Smooth muscle cell (in vitro differentiated cells): Measurements from ENCODE around the gene PCCA. TPM values are rescaled to one million over a fixed set of nuclear protein-coding genes. Genes with fewer than 3 reads are reported as not detected.

Source experiments
- DNase-seq: peaks from one replicate; lab custom pipeline; 2025; ENCODE audit not compliant: unreplicated experiment; lab: John Stamatoyannopoulos, UW
- H2AFZ ChIP-seq: fragments of 200-600 bp; sonication (generic); 2 replicates; pipeline ENCODE4 v1.6.0; 2016; ENCODE audit warnings: antibody characterized with exemption, low read depth, mild to moderate bottlenecking
- H3F3A ChIP-seq: fragments of 200-600 bp; sonication (generic); 2 replicates; pipeline ENCODE4 v1.6.0; 2017; ENCODE audit warnings: antibody characterized with exemption, low read depth
- H3K27ac ChIP-seq: fragments of 200-600 bp; sonication (generic); 2 replicates; pipeline ENCODE4 v1.5.1; 2016; ENCODE audit warnings: low read depth, mild to moderate bottlenecking
- H3K27me3 ChIP-seq: fragments of 200-600 bp; sonication (generic); 2 replicates; pipeline ENCODE4 v1.6.1; 2016; ENCODE audit warnings: low read depth, mild to moderate bottlenecking
- H3K36me3 ChIP-seq: fragments of 200-600 bp; sonication (generic); 2 replicates; pipeline ENCODE4 v1.5.1; 2016; ENCODE audit warnings: low read depth
- H3K4me1 ChIP-seq: fragments of 200-600 bp; sonication (generic); 2 replicates; pipeline ENCODE4 v1.5.1; 2016; ENCODE audit warnings: low read depth
- H3K4me2 ChIP-seq: fragments of 200-600 bp; sonication (generic); 2 replicates; pipeline ENCODE4 v1.6.0; 2016; ENCODE audit warnings: mild to moderate bottlenecking
- H3K4me3 ChIP-seq: fragments of 200-600 bp; sonication (generic); 2 replicates; pipeline ENCODE4 v1.5.1; 2016; ENCODE audit warnings: mild to moderate bottlenecking
- H3K79me2 ChIP-seq: fragments of 200-600 bp; sonication (generic); 2 replicates; pipeline ENCODE4 v1.6.0; 2016; ENCODE audit warnings: low read depth, mild to moderate bottlenecking
- H3K9ac ChIP-seq: fragments of 200-600 bp; sonication (generic); 2 replicates; pipeline ENCODE4 v1.6.0; 2016; ENCODE audit warnings: low read depth
- H3K9me3 ChIP-seq: fragments of 200-600 bp; sonication (generic); replicated peaks from 2 replicates; pipeline ENCODE4 v1.5.1; 2016; ENCODE audit warnings: low read depth
- H4K20me1 ChIP-seq: fragments of 200-600 bp; sonication (generic); 2 replicates; pipeline ENCODE4 v1.6.0; 2016; ENCODE audit warnings: low read depth
- CTCF ChIP-seq: fragments of 200-600 bp; sonication (generic); IDR thresholded peaks from 2 replicates; pipeline ENCODE4 v1.5.1; 2017; ENCODE audit warnings: borderline replicate concordance, mild to moderate bottlenecking, antibody characterized with exemption; ENCODE audit not compliant: insufficient read depth, poor library complexity, severe bottlenecking
- WGBS: methylation state at CpG from one replicate; pipeline ENCODE4 v1.1.7; 2016; ENCODE audit warnings: low lambda C conversion rate; 5-methylcytosine and 5-hydroxymethylcytosine counted together
- polyA plus RNA-seq: library from polyadenylated mRNA; unstranded; fragments of >200 nt; fragmentation: Nextera tagmentation; extraction: Ambion mirVana; gene quantifications from 2 replicates; pipeline ENCODE4 v1.2.1, GENCODE V29; 2016
- total RNA-seq: library from RNA; depleted of rRNA; stranded (reverse); fragments of >200 nt; gene quantifications from 2 replicates; pipeline ENCODE4 v1.2.3, GENCODE V29; 2014

Gene PCCA
- total and polyA plus RNA-seq, 2 experiments from 2014 or later: 19.6 to 24.7 TPM

- Histone ChIP-seq H3K4me3 (no peak overlapping the region), H4K20me1 (no peaks in the 10 kb centered on the region), H3K4me2 (no peak overlapping the region), H2AFZ (no peak overlapping the region), H3K9me3 (no peaks in the 10 kb centered on the region), H3F3A (no peaks in the 10 kb centered on the region), H3K36me3 (no peaks in the 10 kb centered on the region), H3K4me1 (no peaks in the 10 kb centered on the region), H3K9ac (no peak overlapping the region), H3K27ac (no peak overlapping the region), H3K79me2 (no peaks in the 10 kb centered on the region), H3K27me3 (no peaks in the 10 kb centered on the region)
- TF ChIP-seq CTCF: no peak
- 98% methylated on average over 13 of the region's 13 CpGs for WGBS
- no peak for DNase-seq
Measured at GRCh38 chr13:100534147-100534843, 445.4 kb downstream of the PCCA start.

GRCh38 chr13:100534911-100535310 is 446.0 kb downstream of the PCCA start:
- Histone ChIP-seq H3K4me3 (no peak overlapping the region), H3K9me3 (no peaks in the 10 kb centered on the region), H3K36me3 (no peaks in the 10 kb centered on the region), H3F3A (no peaks in the 10 kb centered on the region), H3K9ac (no peak overlapping the region), H2AFZ (no peak overlapping the region), H3K27ac (no peak overlapping the region), H3K27me3 (no peaks in the 10 kb centered on the region), H4K20me1 (no peaks in the 10 kb centered on the region), H3K4me2 (no peak overlapping the region), H3K79me2 (no peaks in the 10 kb centered on the region), H3K4me1 (no peaks in the 10 kb centered on the region)
- no peak for DNase-seq
- 94% methylated on average over 6 of the region's 6 CpGs for WGBS
- no peak for TF ChIP-seq CTCF

- H4K20me1 ChIP-seq: no peaks in the 10 kb centered on the region
- H3K4me1 ChIP-seq: peaks cover 5% of the 10 kb centered on the region
- no peak overlapping the region for H3K4me2 ChIP-seq
- no peak overlapping the region for H3K4me3 ChIP-seq
- H3K9me3 ChIP-seq: no peaks in the 10 kb centered on the region
- H3K9ac ChIP-seq: no peak overlapping the region
- WGBS: 98% methylated on average over 16 of the region's 16 CpGs
- no peaks in the 10 kb centered on the region for H3K27me3 ChIP-seq
- H2AFZ ChIP-seq: no peak overlapping the region
- no peaks in the 10 kb centered on the region for H3K36me3 ChIP-seq
- no peak overlapping the region for H3K27ac ChIP-seq
- no peak for DNase-seq
- peaks cover under 1% of the 10 kb centered on the region for H3F3A ChIP-seq
- TF ChIP-seq CTCF: no peak
- H3K79me2 ChIP-seq: no peaks in the 10 kb centered on the region
Measured at GRCh38 chr13:100535426-100536135, 446.7 kb downstream of the PCCA start.
